ENCODE results near the gene PKP2. TPM values are rescaled to one million over a fixed set of nuclear protein-coding genes. Genes with fewer than 3 reads are reported as not detected.

Gene PKP2
- 1 to 10 TPM in 5 of 8 experiments, under 1 TPM in 2, not detected in 1; 0.21 to 7.1 (median 1.7) TPM for total RNA-seq

DNA sequence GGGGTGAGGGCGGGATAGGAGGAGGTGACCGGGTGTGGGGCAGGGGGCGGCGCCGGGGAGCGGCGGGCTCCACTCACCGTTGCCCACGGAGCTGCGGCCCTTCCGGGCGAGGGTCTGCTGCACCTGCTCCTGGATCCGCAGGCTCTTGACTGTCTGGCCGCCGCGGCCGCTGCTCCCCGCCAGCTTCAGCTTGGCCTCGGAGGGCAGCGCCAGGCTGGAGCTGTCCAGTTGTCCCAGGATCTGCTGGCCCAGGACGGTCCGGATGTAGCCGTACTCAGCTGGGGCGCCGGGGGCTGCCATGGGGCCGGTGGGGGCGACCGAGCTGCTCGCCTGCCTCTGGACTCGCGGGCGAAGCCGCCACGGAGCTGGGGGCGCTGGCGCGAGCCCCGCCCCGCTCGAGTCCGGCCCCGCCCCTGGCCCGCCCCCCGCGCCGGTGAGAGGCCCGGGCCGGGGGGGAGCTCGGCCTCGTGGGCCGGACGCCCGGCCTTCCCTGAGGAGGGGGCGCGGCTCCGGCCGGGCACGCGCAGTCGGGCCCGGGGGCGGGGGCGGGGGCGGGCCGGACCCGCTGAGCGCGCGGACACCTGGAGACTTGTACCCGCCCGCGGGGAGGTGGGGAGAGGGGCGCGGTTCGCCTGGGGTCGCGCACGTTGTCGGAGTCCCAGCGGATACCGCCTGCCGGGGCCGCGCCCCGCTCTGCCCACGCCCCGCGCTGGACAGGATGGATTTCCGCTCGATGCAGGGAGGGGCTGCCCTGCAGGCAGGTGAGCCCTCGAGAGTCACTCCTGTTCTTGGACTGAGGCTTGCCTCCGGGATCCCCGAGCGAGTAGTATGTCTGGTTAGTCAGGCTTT is at the start of gene PKP2:
Gene PKP2, minus strand, starts transcription at position 346 of the 849 bp plus-strand sequence. Its CDS starts 46 bp downstream, at position 300.
- Histone ChIP-seq H3K4me3 (peak within 1 kb of the TSS; percentile 58 to 73 (median 63)), H3K4me1 (replicated peaks in 1 of 2) (peaks cover 0 to 14% of the 10 kb centered on the region in 2 donors), H3K27ac (no peak within 1 kb of the TSS)
- 0% methylated on average over 2 to 3 of the region's 94 CpGs; no CpG with 5 or more reads in 8 of the 10 experiments for WGBS, 10 experiments
- in situ Hi-C loops (cut with MboI; ENCODE audit: low pct_unique_long_range_greater_than_20kb in 2 of 9, low sequenced_read_pairs in 9 of 9, unreplicated experiment in 9 of 9): no loop called here
- peak in 7 of 8 experiments; percentile 44 to 94 (median 91) for ATAC-seq (replicated peaks in 6 of 8)

DNA sequence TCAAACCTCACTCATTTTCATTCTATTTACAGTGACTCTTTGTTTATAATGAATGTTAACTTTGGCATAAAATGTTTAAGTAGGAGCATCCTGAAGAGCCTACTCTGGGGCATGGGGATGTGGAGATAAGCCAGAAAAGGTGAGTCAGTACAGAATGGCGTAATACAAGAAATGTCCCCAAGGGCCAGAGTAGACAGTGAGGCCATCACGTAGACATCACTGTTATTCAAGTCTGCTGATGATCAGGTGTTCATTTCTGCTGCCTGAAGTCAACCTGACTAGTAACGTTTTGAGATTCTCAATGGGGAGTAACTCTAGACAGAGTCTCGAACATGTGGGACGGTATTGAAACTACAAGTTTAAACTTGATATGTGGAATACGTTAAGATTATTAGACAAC is 47.6 kb upstream of the PKP2 start:
- Histone ChIP-seq H3K4me1 (replicated peaks in 1 of 2) (peaks cover 3 to 6% of the 10 kb centered on the region in 2 donors), H3K27ac (no peak overlapping the region), H3K4me3 (no peak overlapping the region)
- ATAC-seq (replicated peaks in 6 of 8): no peak
- 0 to 100% (median 77%) methylated on average over 3 to 5 of the region's 6 CpGs; no CpG with 5 or more reads in 1 of the 10 experiments for WGBS, 10 experiments
- in situ Hi-C loops (cut with MboI; ENCODE audit: low pct_unique_long_range_greater_than_20kb in 2 of 9, low sequenced_read_pairs in 9 of 9, unreplicated experiment in 9 of 9): loop anchor here in 5 of 9 experiments (25.0 kb wide), 2 partner anchors 182 to 1068 kb away; partner anchors contain the start of genes ALG10 (in 5 of the 5) and YARS2 (in 1 of the 5)

DNA sequence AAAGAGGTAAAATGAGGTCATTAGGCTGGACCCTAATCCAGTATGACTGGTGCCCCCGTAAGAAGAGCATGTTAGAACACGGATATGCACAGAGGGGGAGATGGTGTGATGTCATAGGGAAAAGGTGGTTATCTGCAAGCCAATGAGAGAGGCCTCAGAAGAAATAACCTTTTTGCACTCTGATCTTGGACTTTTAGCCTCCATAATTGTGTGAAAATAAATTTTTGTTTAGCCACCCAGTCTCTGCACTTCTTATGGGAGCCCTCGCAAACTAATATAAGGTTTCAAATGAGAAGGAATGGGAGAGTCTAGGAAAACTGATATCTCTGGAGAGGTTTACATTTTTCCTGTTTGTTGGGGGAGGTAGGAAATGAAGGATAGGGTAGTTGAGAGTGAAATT is 43.2 kb upstream of the PKP2 start:
- no peak overlapping the region for H3K4me3 ChIP-seq
- 0 to 100% (median 62%) methylated on average over 1 to 3 of the region's 3 CpGs; no CpG with 5 or more reads in 1 of the 10 experiments for WGBS, 10 experiments
- H3K27ac ChIP-seq: no peak overlapping the region
- ATAC-seq (replicated peaks in 6 of 8): no peak
- in situ Hi-C loops (cut with MboI; ENCODE audit: low pct_unique_long_range_greater_than_20kb in 2 of 9, low sequenced_read_pairs in 9 of 9, unreplicated experiment in 9 of 9): loop anchor here in 5 of 9 experiments (25.0 kb wide), 2 partner anchors 178 to 1072 kb away; partner anchors contain the start of genes ALG10 (in 5 of the 5) and YARS2 (in 1 of the 5)
- no peaks in the 10 kb centered on the region for H3K4me1 ChIP-seq (replicated peaks in 1 of 2)

DNA sequence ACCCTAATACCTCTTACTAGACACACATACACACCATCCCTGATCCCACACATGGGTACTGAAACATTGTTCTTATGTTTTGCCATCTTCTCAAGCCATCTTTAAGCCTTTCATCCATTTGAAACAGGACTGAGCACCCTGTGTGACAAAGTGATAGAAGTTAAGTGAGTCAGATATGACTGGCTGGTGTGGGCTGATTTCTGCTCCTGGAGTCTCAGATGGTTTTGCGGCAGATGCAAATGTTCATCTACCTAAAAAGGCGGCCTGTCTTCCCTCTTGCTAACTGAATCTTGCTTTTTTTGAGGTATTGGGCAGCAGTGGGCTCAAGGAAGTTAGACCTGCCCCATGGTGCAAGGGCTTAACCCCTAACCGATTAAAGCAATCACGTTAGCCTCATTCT is 30.4 kb upstream of the PKP2 start:
- Histone ChIP-seq H3K4me3 (no peak overlapping the region), H3K27ac (no peak overlapping the region), H3K4me1 (replicated peaks in 1 of 2) (no peaks in the 10 kb centered on the region)
- ATAC-seq (replicated peaks in 6 of 8): no peak
- 17 to 100% (median 70%) methylated on average over 1 to 4 of the region's 4 CpGs; no CpG with 5 or more reads in 5 of the 10 experiments for WGBS, 10 experiments
- in situ Hi-C loops (cut with MboI; ENCODE audit: low pct_unique_long_range_greater_than_20kb in 2 of 9, low sequenced_read_pairs in 9 of 9, unreplicated experiment in 9 of 9): loop anchor here in 5 of 9 experiments (25.0 kb wide), 2 partner anchors 165 to 1085 kb away; partner anchors contain the start of genes ALG10 (in 5 of the 5) and YARS2 (in 1 of the 5)

DNA sequence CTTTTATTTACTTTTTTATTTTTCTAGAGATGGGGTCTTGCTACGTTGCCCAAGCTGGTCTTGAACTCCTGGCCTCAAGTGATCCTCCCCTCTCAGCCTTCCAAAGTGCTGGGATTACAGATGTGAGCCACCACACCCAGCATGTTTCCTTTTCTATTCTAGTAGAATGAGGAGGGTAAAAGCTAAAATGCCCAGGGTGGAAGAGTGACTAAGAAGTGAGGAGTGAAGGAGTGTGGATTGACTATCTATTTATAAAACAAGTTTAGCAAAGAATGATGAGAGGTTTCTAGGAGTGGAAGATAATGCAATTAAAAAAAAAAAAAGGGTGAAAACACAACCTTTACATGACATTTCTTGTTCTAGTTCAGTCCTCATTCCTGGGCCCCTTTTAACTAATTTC is 29.8 kb upstream of the PKP2 start:
- no peak for ATAC-seq (replicated peaks in 6 of 8)
- Histone ChIP-seq H3K4me3 (no peak overlapping the region), H3K4me1 (replicated peaks in 1 of 2) (no peaks in the 10 kb centered on the region), H3K27ac (no peak overlapping the region)
- WGBS, 10 experiments: 0 to 100% (median 50%) methylated on average over 1 of the region's 1 CpG; no CpG with 5 or more reads in 3 of the 10 experiments
- in situ Hi-C loops (cut with MboI; ENCODE audit: low pct_unique_long_range_greater_than_20kb in 2 of 9, low sequenced_read_pairs in 9 of 9, unreplicated experiment in 9 of 9): loop anchor here in 5 of 9 experiments (25.0 kb wide), 2 partner anchors 164 to 1086 kb away; partner anchors contain the start of genes ALG10 (in 5 of the 5) and YARS2 (in 1 of the 5)

DNA sequence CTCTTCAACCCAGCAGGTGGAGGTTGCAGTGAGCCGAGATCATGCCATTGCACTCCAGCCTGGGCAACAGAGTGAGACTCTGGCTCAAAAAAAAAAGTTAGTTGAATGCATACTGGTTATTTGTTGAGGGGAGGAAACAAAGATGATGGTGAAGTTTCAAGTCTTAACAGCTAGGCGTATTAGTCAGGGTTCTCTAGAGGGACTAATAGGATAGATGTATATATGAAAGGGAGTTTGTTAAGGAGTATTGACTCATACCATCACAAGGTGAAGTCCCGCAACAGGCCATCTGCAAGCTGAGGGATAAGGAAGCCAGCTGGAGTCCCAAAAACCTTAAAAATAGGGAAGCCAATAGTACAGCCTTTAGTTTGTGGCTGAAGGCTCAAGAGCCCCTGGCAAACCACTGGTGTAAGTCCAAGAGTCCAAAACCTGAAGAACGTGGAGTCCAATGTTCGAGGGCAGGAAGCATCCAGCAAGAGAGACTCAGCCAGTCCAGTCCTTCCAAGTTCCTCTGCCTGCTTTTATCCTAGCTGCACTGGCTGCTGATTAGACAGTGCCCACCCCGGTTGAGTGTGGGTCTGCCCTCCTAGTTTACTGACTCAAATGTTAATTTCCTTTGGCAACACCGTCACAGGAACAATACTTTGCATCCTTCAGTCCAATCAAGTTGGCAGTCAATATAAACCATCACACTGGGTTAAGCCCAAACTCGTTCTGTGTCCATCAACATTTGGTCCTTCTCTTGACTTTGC is 26.1 kb upstream of the PKP2 start:
- Histone ChIP-seq H3K4me1 (replicated peaks in 1 of 2) (no peaks in the 10 kb centered on the region), H3K4me3 (no peak overlapping the region), H3K27ac (no peak overlapping the region)
- 2 to 100% (median 50%) methylated on average over 4 to 7 of the region's 8 CpGs; no CpG with 5 or more reads in 2 of the 10 experiments for WGBS, 10 experiments
- ATAC-seq (replicated peaks in 6 of 8): no peak
- in situ Hi-C loops (cut with MboI; ENCODE audit: low pct_unique_long_range_greater_than_20kb in 2 of 9, low sequenced_read_pairs in 9 of 9, unreplicated experiment in 9 of 9): no loop called here

DNA sequence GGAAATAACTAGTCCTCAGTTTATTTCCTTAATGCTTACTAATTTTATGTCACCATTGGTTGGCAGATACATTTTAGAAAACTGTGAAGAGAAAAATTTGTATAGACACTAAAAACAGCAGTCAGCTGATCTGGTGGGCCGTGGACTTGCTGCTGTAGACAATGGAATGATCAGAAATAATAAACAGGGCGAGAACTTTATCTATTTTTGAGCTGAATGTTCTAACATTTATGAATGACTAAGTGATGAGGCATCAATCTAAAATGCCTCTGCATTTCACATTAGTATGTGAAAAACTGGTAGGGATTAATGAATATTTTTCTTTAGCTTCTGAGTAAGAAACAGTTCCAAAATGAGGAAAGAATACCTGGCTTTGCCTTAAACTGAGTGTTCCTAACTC is 24.8 kb upstream of the PKP2 start:
- Histone ChIP-seq H3K4me1 (replicated peaks in 1 of 2) (no peaks in the 10 kb centered on the region), H3K4me3 (no peak overlapping the region), H3K27ac (no peak overlapping the region)
- no peak for ATAC-seq (replicated peaks in 6 of 8)
- in situ Hi-C loops (cut with MboI; ENCODE audit: low pct_unique_long_range_greater_than_20kb in 2 of 9, low sequenced_read_pairs in 9 of 9, unreplicated experiment in 9 of 9): no loop called here
- WGBS, 10 experiments: 0 to 94% (median 21%) methylated on average over 1 to 2 of the region's 2 CpGs; no CpG with 5 or more reads in 2 of the 10 experiments

DNA sequence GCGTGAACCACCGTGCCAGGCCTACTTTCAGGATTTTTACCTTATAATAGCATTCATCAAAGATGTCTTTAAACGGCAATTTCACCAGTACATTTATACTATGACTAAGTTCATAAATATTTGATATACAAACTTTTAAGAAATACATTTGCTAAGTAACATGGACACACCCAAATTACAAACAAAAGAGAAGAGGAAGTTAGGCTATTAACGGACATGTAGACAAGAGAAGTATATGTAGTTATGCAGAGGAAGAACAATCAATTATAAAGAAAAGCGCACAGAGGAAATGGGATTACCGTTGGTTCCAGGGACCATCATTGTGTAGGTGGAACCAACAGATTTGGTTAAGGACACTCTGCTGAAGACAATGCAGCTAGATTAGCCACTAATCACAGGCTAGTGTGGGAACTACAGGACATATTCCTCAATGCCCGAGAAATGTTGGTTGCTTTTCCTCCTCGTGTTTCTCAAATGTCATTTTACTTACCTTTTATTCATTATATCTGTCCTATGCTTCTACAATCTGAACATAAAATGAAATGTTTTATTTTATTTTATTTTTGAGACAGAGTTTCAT is 24.0 kb upstream of the PKP2 start:
- Histone ChIP-seq H3K4me1 (replicated peaks in 1 of 2) (no peaks in the 10 kb centered on the region), H3K4me3 (no peak overlapping the region), H3K27ac (no peak overlapping the region)
- in situ Hi-C loops (cut with MboI; ENCODE audit: low pct_unique_long_range_greater_than_20kb in 2 of 9, low sequenced_read_pairs in 9 of 9, unreplicated experiment in 9 of 9): no loop called here
- 17 to 94% (median 66%) methylated on average over 1 to 7 of the region's 8 CpGs; no CpG with 5 or more reads in 1 of the 10 experiments for WGBS, 10 experiments
- peak in 1 of 8 experiments; percentile 68 for ATAC-seq (replicated peaks in 6 of 8)

DNA sequence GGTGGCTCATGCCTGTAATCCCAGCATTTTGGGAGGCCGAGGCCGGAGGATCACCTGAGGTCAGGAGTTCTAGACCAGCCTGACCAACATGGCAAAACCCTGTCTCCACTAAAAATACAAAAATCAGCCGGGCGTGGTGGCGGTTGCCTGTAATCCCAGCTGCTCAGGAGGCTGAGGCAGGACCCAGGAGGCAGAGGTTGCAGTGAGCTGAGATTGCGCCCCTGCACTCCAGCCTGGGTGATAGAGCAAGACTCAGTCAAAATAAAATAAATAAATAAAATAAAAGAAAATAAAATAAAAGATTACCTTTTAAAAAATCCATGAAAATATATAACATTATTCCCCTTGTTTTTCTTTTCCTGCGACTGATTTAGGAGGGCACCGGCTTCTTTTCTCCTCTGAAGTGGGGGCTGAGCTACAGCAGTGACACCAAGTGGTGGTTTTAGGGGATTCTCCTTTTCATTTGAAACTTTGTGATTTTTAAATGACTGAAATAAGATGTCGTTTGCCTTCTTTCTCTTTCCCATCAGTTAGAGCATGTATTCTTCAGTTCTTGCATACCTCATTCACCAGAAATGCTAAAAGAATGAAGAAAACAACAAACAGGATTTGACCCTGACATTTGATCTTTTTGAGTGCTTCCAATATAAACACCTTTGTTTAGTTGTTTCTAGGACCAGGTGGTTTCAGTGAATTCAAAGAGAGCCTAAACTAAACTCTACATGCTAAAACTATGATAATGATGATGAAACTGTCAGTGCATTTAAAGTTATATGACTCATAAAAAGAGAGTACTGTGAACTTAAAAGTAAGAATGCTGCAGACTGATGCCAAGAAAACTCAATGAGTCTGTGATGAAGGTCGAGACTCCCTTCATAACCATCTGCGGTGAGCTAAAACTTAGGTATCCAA is 22.6 kb upstream of the PKP2 start:
- Histone ChIP-seq H3K4me3 (no peak overlapping the region), H3K27ac (no peak overlapping the region), H3K4me1 (replicated peaks in 1 of 2) (no peaks in the 10 kb centered on the region)
- WGBS, 10 experiments: 0 to 70% (median 46%) methylated on average over 2 to 11 of the region's 11 CpGs
- in situ Hi-C loops (cut with MboI; ENCODE audit: low pct_unique_long_range_greater_than_20kb in 2 of 9, low sequenced_read_pairs in 9 of 9, unreplicated experiment in 9 of 9): loop anchor here in 1 of 9 experiments (10.0 kb wide), 1 partner anchor 164 kb away; the partner anchor contains the start of gene YARS2
- peak in 1 of 8 experiments; percentile 65 for ATAC-seq (replicated peaks in 6 of 8)

DNA sequence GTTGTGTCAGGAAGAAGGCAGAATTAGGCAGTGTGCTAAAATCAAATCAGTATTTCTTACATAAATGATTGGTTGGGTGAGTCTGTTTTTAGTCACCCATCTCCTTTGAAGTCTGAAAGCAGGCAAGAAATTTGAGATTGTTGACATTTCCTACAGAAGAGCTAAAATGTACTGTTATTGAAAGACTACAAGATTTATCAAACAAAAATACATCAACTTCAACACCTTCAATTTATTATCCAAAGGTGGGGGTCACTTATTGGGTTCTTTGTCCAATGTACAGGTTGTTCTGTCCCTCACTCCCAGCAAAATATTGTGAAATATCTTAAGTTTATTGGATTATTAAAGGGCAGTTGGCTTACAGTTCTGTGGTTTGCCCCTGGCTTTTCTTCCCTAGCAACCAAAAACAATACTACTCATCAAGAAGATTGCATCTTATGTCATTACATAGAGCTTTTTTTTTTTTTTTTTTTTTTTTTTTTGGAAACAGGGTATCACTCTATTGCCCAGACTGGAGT is 20.6 kb upstream of the PKP2 start:
- H3K27ac ChIP-seq: no peak overlapping the region
- in situ Hi-C loops (cut with MboI; ENCODE audit: low pct_unique_long_range_greater_than_20kb in 2 of 9, low sequenced_read_pairs in 9 of 9, unreplicated experiment in 9 of 9): loop anchor here in 1 of 9 experiments (10.0 kb wide), 1 partner anchor 162 kb away; the partner anchor contains the start of gene YARS2
- ATAC-seq (replicated peaks in 6 of 8): no peak
- no peak overlapping the region for H3K4me3 ChIP-seq
- no peaks in the 10 kb centered on the region for H3K4me1 ChIP-seq (replicated peaks in 1 of 2)

DNA sequence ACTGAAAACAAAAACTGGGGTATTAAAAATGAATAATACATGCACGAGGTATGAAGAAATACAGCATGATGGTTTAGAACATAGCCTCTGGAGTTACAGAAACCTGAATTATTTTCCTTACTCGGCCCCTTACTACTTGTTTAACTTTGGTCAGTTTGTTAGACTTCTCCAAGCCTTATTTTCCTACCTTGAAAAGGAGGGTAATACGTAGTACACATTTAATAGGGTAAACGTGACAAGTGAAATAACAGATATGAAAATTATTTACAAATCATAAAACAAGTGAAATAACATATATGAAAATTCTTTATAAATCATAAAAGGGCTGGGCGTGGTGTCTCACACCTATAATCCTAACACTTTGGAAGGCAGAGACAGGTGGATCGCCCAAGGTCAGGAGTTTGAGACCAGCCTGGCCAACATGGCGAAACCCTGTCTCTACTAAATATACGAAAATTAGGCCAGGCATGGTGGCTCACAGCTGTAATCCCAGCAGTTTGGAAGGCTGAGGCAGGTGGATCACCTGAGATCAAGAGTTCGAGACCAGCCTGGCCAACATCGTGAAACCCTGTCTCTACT is 11.4 kb upstream of the PKP2 start:
- no peak for ATAC-seq (replicated peaks in 6 of 8)
- Histone ChIP-seq H3K4me1 (replicated peaks in 1 of 2) (no peaks in the 10 kb centered on the region), H3K27ac (no peak overlapping the region), H3K4me3 (no peak overlapping the region)
- WGBS, 10 experiments: 47 to 100% (median 83%) methylated on average over 2 to 10 of the region's 10 CpGs
- in situ Hi-C loops (cut with MboI; ENCODE audit: low pct_unique_long_range_greater_than_20kb in 2 of 9, low sequenced_read_pairs in 9 of 9, unreplicated experiment in 9 of 9): no loop called here

Data from motor neuron (in vitro differentiated cells).